Right lobe of liver (tissue), 6 donors: ENCODE measurements around the gene POLL. TPM values are rescaled to one million over a fixed set of nuclear protein-coding genes. Genes with fewer than 3 reads are reported as not detected.

ENCODE experiments used
- ATAC-seq, 4 donors: fragments of 200-7000 bp; cut with Tn5 transposase; one replicate each; pipeline ENCODE4 v1.9.1; 2020; ENCODE audit warnings: mild to moderate bottlenecking in 4 of 4, moderate library complexity in 4 of 4
- DNase-seq, 3 donors: peaks; one replicate each; pipeline ENCODE4 v3.0.0-alpha.2; 2020
- H3K27ac ChIP-seq, 3 donors: fragments of 200-600 bp; one replicate each; pipeline ENCODE4 v1.8.0; 2022
- H3K27me3 ChIP-seq, 2 donors: fragments of 200-600 bp; one replicate each; pipeline ENCODE4 v1.8.0; 2022
- H3K36me3 ChIP-seq, 4 donors: fragments of 200-600 bp; sonication (generic) in 1 of 4; one replicate each; pipeline versions ENCODE4 v1.5.1 to v1.8.0; 2017 to 2022; ENCODE audit warnings: control low read depth in 1 of 4
- H3K4me1 ChIP-seq, 4 donors: fragments of 200-600 bp; sonication (generic) in 1 of 4; one replicate each; pipeline versions ENCODE4 v1.5.1 to v1.8.0; 2017 to 2022; ENCODE audit warnings: control low read depth in 1 of 4
- H3K4me3 ChIP-seq, 3 donors: fragments of 200-600 bp; one replicate each; pipeline ENCODE4 v1.8.0; 2022
- H3K9me3 ChIP-seq, 4 donors: fragments of 200-600 bp; sonication (generic) in 1 of 4; one replicate each; pipeline versions ENCODE4 v1.5.1 to v1.8.0; 2017 to 2022; ENCODE audit warnings: control low read depth in 1 of 4
- CTCF ChIP-seq, 4 donors: fragments of 200-600 bp in 3 of 4; fragments of 450-650 bp in 1 of 4; IDR thresholded peaks; one replicate each; pipeline versions ENCODE4 v1.5.1 to v1.8.0; 2016 to 2022; ENCODE audit warnings: antibody characterized with exemption in 4 of 4, mild to moderate bottlenecking in 2 of 4
- POLR2A ChIP-seq: fragments of 450-650 bp; IDR thresholded peaks from one replicate; pipeline ENCODE4 v1.6.1; 2017; ENCODE audit warnings: antibody characterized with exemption, mild to moderate bottlenecking
- WGBS: methylation state at CpG from one replicate; pipeline ENCODE4 v1.1.6; 2018; ENCODE audit warnings: low coverage, low lambda C conversion rate; ENCODE audit not compliant: insufficient coverage; ENCODE audit errors: missing lambda C conversion rate; 5-methylcytosine and 5-hydroxymethylcytosine counted together
- intact Hi-C, 2 donors: fragments of 100-400 bp; cut with DNase I; formaldehyde crosslinking; loops; one replicate each; pipeline versions ENCODE4 v1.11.2 to v1.14.1; 2022
- total RNA-seq, 6 experiments: library from RNA; depleted of rRNA in 2 of 6; stranded (reverse); fragments of >200 nt in 2 of 6; fragmentation: NEBNext Ultra II Directional in 3 of 6; extraction: Animal tissue kit (Norgen Biotek cat#: 25700) in 3 of 6; gene quantifications; one replicate each; pipeline versions ENCODE4 v1.1.0 to v1.2.4, GENCODE V29; 2016 to 2023
- donor health status: DM: no; HTN: yes; CAD: no.
- donor health status: DM: no; HTN: no; CAD: no.
- donor health status: DM: no; HTN: no; CAD: no.
- donor health status: DM: no; HTN: yes; CAD: no.
- donor health status: DM: no; HTN: yes; CAD: no.

Gene POLL
- total RNA-seq, 6 experiments from 2014 or later = 8.4 to 15.5 (median 13.2) TPM

GRCh38 chr10:101616415-101617101 is 28.5 kb upstream of the POLL start:
- TF ChIP-seq CTCF (IDR thresholded peaks at IDR 0.05) (no peak), POLR2A (no peak)
- intact Hi-C loops = no loop called here
- H3K9me3 ChIP-seq = no peaks in the 10 kb centered on the region
- no peak overlapping the region for H3K4me3 ChIP-seq
- no peaks in the 10 kb centered on the region for H3K27me3 ChIP-seq
- WGBS = 48% methylated on average over 4 of the region's 9 CpGs
- peaks cover 0 to 4% (median 0%) of the 10 kb centered on the region in 4 donors for H3K36me3 ChIP-seq
- peak in 2 of 4 donors; percentile 18 for ATAC-seq
- no peak overlapping the region for H3K27ac ChIP-seq
- no peak for DNase-seq
- H3K4me1 ChIP-seq = no peaks in the 10 kb centered on the region

GRCh38 chr10:101615525-101616116 is 27.6 kb upstream of the POLL start:
- 78% methylated on average over 1 of the region's 5 CpGs for WGBS
- Histone ChIP-seq H3K36me3 (peaks cover 0 to 13% (median 0%) of the 10 kb centered on the region in 4 donors), H3K4me1 (no peaks in the 10 kb centered on the region), H3K27ac (no peak overlapping the region), H3K9me3 (no peaks in the 10 kb centered on the region), H3K4me3 (no peak overlapping the region), H3K27me3 (no peaks in the 10 kb centered on the region)
- intact Hi-C loops = no loop called here
- no peak for TF ChIP-seq POLR2A
- no peak for TF ChIP-seq CTCF (IDR thresholded peaks at IDR 0.05)
- no peak for ATAC-seq
- no peak for DNase-seq

GRCh38 chr10:101614663-101615524 is 26.8 kb upstream of the POLL start:
- TF ChIP-seq CTCF (IDR thresholded peaks at IDR 0.05) (no peak), POLR2A (no peak)
- H3K4me3 ChIP-seq = no peak overlapping the region
- H3K27ac ChIP-seq = no peak overlapping the region
- intact Hi-C loops = no loop called here
- no peaks in the 10 kb centered on the region for H3K27me3 ChIP-seq
- no peaks in the 10 kb centered on the region for H3K9me3 ChIP-seq
- H3K36me3 ChIP-seq = peaks cover 0 to 18% (median 3%) of the 10 kb centered on the region in 4 donors
- WGBS = 87% methylated on average over 6 of the region's 13 CpGs
- DNase-seq (no peak), ATAC-seq (no peak)
- no peaks in the 10 kb centered on the region for H3K4me1 ChIP-seq

- Histone ChIP-seq H3K4me3 (no peak overlapping the region), H3K4me1 (no peaks in the 10 kb centered on the region), H3K36me3 (peaks cover 0 to 18% (median 3%) of the 10 kb centered on the region in 4 donors), H3K27me3 (no peaks in the 10 kb centered on the region), H3K27ac (no peak overlapping the region), H3K9me3 (no peaks in the 10 kb centered on the region)
- intact Hi-C loops = no loop called here
- 75% methylated on average over 2 of the region's 3 CpGs for WGBS
- DNase-seq (no peak), ATAC-seq (no peak)
- no peak for TF ChIP-seq POLR2A
- no peak for TF ChIP-seq CTCF (IDR thresholded peaks at IDR 0.05)
Measured at GRCh38 chr10:101613646-101614045, 25.6 kb upstream of the POLL start.
